ENCODE results near the gene MLLT6. TPM values are rescaled to one million over a fixed set of nuclear protein-coding genes. Genes with fewer than 3 reads are reported as not detected.

The MLLT6 gene
- total and polyA plus RNA-seq, 2 of the 13 experiments (the other 11 are each of a cell fraction or from before 2014, with no cell fraction given) = 50.7 to 69.5 TPM

DNA sequence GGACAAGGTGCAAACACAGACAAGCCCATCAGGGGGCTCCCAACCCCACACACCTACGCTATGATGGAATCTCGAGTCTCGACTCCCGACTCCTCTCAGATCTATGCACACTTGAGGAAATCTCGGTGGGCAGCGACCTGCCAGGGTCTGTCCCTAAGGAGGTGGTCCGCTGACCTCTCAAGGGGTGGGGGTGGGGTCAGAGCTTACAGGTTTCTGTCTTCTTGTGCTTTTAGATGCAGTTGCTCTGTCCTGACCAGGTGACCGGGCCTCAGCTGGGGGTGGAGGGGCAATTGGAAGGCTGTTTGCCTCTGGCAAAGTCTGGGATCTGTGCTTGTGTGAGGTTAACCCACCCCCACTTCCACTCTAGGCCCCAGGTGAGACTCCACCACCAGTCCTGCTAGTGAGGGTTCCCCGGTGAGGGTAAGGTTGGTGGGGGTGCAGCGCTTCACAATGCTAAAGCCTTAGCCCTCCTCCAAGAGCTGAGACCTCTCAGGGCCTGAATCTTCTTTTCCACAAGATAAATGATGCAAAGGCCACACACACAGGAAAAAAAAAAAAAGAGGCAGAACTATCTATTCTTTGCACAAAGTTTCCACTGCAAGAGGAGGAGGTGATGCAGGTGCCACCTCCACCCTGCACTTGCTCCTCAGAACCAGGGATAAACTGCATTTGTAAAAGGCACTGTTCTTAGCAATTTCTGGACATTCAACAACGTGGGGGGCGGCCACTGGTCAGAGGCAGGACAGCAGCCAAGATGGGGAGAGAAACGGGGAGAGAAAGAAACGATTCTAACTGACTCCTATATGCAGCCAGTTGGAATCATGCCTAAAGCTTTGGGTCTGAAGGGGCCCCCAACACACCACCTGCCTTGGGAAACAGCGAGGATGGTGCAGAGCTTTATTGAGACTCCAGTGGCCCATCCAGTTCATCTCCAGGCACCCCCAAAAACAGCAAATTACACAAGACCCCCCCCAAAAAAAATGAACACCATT, 29.2 kb downstream of the MLLT6 start (continued):
- TF ChIP-seq, protein P1, sequence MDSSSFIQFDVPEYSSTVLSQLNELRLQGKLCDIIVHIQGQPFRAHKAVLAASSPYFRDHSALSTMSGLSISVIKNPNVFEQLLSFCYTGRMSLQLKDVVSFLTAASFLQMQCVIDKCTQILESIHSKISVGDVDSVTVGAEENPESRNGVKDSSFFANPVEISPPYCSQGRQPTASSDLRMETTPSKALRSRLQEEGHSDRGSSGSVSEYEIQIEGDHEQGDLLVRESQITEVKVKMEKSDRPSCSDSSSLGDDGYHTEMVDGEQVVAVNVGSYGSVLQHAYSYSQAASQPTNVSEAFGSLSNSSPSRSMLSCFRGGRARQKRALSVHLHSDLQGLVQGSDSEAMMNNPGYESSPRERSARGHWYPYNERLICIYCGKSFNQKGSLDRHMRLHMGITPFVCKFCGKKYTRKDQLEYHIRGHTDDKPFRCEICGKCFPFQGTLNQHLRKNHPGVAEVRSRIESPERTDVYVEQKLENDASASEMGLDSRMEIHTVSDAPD (CRISPR knock-in tag; IDR thresholded peaks at IDR 0.05) = no peak
- TF ChIP-seq ZKSCAN1 (IDR thresholded peaks at IDR 0.05; ENCODE audit: low read length) (no peak), HES4 (CRISPR knock-in tag; IDR thresholded peaks at IDR 0.05; ENCODE audit: borderline replicate concordance) (no peak), NR3C1 (CRISPR knock-in tag; IDR thresholded peaks at IDR 0.05) (no peak), POLR2AphosphoS2 (IDR thresholded peaks at IDR 0.05; ENCODE audit: low read depth, low read length) (no peak), SMAD3 (CRISPR knock-in tag; IDR thresholded peaks at IDR 0.05) (no peak), ZNF878 (CRISPR knock-in tag; IDR thresholded peaks at IDR 0.05) (no peak), ZNF326 (CRISPR knock-in tag; IDR thresholded peaks at IDR 0.05; ENCODE audit: borderline replicate concordance) (no peak), ZBTB7A (CRISPR knock-in tag; IDR thresholded peaks at IDR 0.05) (no peak), FLYWCH1 (CRISPR knock-in tag; IDR thresholded peaks at IDR 0.05) (no peak), GATA4 (IDR thresholded peaks at IDR 0.05; ENCODE audit: borderline replicate concordance, low read depth) (no peak)
- TF ChIP-seq, protein P2, sequence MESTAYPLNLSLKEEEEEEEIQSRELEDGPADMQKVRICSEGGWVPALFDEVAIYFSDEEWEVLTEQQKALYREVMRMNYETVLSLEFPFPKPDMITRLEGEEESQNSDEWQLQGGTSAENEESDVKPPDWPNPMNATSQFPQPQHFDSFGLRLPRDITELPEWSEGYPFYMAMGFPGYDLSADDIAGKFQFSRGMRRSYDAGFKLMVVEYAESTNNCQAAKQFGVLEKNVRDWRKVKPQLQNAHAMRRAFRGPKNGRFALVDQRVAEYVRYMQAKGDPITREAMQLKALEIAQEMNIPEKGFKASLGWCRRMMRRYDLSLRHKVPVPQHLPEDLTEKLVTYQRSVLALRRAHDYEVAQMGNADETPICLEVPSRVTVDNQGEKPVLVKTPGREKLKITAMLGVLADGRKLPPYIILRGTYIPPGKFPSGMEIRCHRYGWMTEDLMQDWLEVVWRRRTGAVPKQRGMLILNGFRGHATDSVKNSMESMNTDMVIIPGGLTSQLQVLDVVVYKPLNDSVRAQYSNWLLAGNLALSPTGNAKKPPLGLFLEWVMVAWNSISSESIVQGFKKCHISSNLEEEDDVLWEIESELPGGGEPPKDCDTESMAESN (CRISPR knock-in tag; conservative IDR thresholded peaks at IDR 0.05) = no peak
- TF ChIP-seq, protein P3, sequence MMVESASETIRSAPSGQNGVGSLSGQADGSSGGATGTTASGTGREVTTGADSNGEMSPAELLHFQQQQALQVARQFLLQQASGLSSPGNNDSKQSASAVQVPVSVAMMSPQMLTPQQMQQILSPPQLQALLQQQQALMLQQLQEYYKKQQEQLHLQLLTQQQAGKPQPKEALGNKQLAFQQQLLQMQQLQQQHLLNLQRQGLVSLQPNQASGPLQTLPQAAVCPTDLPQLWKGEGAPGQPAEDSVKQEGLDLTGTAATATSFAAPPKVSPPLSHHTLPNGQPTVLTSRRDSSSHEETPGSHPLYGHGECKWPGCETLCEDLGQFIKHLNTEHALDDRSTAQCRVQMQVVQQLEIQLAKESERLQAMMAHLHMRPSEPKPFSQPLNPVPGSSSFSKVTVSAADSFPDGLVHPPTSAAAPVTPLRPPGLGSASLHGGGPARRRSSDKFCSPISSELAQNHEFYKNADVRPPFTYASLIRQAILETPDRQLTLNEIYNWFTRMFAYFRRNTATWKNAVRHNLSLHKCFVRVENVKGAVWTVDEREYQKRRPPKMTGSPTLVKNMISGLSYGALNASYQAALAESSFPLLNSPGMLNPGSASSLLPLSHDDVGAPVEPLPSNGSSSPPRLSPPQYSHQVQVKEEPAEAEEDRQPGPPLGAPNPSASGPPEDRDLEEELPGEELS (CRISPR knock-in tag; IDR thresholded peaks at IDR 0.05) = no peak
- TF ChIP-seq, protein P4, sequence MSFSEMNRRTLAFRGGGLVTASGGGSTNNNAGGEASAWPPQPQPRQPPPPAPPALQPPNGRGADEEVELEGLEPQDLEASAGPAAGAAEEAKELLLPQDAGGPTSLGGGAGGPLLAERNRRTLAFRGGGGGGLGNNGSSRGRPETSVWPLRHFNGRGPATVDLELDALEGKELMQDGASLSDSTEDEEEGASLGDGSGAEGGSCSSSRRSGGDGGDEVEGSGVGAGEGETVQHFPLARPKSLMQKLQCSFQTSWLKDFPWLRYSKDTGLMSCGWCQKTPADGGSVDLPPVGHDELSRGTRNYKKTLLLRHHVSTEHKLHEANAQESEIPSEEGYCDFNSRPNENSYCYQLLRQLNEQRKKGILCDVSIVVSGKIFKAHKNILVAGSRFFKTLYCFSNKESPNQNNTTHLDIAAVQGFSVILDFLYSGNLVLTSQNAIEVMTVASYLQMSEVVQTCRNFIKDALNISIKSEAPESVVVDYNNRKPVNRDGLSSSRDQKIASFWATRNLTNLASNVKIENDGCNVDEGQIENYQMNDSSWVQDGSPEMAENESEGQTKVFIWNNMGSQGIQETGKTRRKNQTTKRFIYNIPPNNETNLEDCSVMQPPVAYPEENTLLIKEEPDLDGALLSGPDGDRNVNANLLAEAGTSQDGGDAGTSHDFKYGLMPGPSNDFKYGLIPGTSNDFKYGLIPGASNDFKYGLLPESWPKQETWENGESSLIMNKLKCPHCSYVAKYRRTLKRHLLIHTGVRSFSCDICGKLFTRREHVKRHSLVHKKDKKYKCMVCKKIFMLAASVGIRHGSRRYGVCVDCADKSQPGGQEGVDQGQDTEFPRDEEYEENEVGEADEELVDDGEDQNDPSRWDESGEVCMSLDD (CRISPR knock-in tag; IDR thresholded peaks at IDR 0.05; ENCODE audit: borderline replicate concordance) = no peak
- TF ChIP-seq, protein P5, sequence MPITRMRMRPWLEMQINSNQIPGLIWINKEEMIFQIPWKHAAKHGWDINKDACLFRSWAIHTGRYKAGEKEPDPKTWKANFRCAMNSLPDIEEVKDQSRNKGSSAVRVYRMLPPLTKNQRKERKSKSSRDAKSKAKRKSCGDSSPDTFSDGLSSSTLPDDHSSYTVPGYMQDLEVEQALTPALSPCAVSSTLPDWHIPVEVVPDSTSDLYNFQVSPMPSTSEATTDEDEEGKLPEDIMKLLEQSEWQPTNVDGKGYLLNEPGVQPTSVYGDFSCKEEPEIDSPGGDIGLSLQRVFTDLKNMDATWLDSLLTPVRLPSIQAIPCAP (CRISPR knock-in tag; IDR thresholded peaks at IDR 0.05; ENCODE audit: low read depth) = no peak
- TF ChIP-seq, protein P6, sequence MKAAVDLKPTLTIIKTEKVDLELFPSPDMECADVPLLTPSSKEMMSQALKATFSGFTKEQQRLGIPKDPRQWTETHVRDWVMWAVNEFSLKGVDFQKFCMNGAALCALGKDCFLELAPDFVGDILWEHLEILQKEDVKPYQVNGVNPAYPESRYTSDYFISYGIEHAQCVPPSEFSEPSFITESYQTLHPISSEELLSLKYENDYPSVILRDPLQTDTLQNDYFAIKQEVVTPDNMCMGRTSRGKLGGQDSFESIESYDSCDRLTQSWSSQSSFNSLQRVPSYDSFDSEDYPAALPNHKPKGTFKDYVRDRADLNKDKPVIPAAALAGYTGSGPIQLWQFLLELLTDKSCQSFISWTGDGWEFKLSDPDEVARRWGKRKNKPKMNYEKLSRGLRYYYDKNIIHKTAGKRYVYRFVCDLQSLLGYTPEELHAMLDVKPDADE (CRISPR knock-in tag; IDR thresholded peaks at IDR 0.05) = no peak

Data from HepG2 (cell line).